Neuronal stem cell (in vitro differentiated cells): Measurements from ENCODE around the gene SIRPD.

Experiments used
- DNase-seq: peaks from one replicate; pipeline ENCODE4 v3.0.0-alpha.2; 2013; ENCODE audit warnings: low spot score
- H2AFZ ChIP-seq: one replicate; pipeline ENCODE4 v1.6.1; 2013; ENCODE audit warnings: mild to moderate bottlenecking, low read length, inconsistent platforms
- H2AK5ac ChIP-seq: 2 replicates; pipeline ENCODE4 v1.6.1; 2013; ENCODE audit warnings: low read depth, mild to moderate bottlenecking, inconsistent platforms, low read length, moderate library complexity, mixed read lengths
- H2BK120ac ChIP-seq: 2 replicates; pipeline ENCODE4 v1.6.1; 2013; ENCODE audit warnings: low read depth, mild to moderate bottlenecking, inconsistent platforms, low read length, moderate library complexity, mixed read lengths
- H2BK12ac ChIP-seq: one replicate; pipeline ENCODE4 v1.6.1; 2013; ENCODE audit warnings: low read length, inconsistent platforms
- H2BK15ac ChIP-seq: 2 replicates; pipeline ENCODE4 v1.6.1; 2013; ENCODE audit warnings: mild to moderate bottlenecking, low read length, inconsistent platforms, mixed read lengths
- H2BK5ac ChIP-seq: one replicate; pipeline ENCODE4 v1.6.1; 2013; ENCODE audit warnings: inconsistent platforms, mild to moderate bottlenecking, low read length, moderate library complexity
- H3K14ac ChIP-seq: one replicate; pipeline ENCODE4 v1.6.1; 2013; ENCODE audit warnings: low read length, inconsistent platforms
- H3K18ac ChIP-seq: 2 replicates; pipeline ENCODE4 v1.6.1; 2013; ENCODE audit warnings: low read length, inconsistent platforms
- H3K23ac ChIP-seq: 2 replicates; pipeline ENCODE4 v1.6.1; 2013; ENCODE audit warnings: low read depth, mild to moderate bottlenecking, mixed read lengths, low read length, inconsistent platforms; ENCODE audit not compliant: poor library complexity
- H3K27ac ChIP-seq: replicated peaks from 3 replicates; pipeline ENCODE4 v1.5.1; 2013; ENCODE audit warnings: low read length, inconsistent platforms
- H3K27me3 ChIP-seq, 3 experiments: 2 replicates each; pipeline ENCODE4 v1.6.1; 2013; ENCODE audit warnings: low read length in 3 of 3, mild to moderate bottlenecking in 2 of 3, inconsistent platforms in 1 of 3, low read depth in 1 of 3, mixed read lengths in 1 of 3, moderate library complexity in 1 of 3; ENCODE audit not compliant: control insufficient read depth in 3 of 3, insufficient read depth in 3 of 3
- H3K36me3 ChIP-seq, 2 donors: replicated peaks in 1 of 2; 2 replicates each; pipeline ENCODE4 v1.6.1; 2013; ENCODE audit warnings: low read length in 2 of 2; ENCODE audit not compliant: control insufficient read depth in 2 of 2, insufficient read depth in 2 of 2
- H3K4ac ChIP-seq: 2 replicates; pipeline ENCODE4 v1.6.1; 2013; ENCODE audit warnings: inconsistent platforms, mild to moderate bottlenecking, low read length, moderate library complexity
- H3K4me1 ChIP-seq, 2 donors: 1 replicate in 1 of 2; 2 replicates in 1 of 2; pipeline ENCODE4 v1.6.1; 2013; ENCODE audit warnings: low read length in 2 of 2, low read depth in 1 of 2; ENCODE audit not compliant: control insufficient read depth in 2 of 2, insufficient read depth in 1 of 2
- H3K4me2 ChIP-seq: one replicate; pipeline ENCODE4 v1.6.1; 2013; ENCODE audit warnings: mild to moderate bottlenecking, low read length, inconsistent platforms; ENCODE audit not compliant: insufficient read depth, poor library complexity, severe bottlenecking
- H3K4me3 ChIP-seq, 2 donors: 2 replicates each; pipeline ENCODE4 v1.5.1; 2013; ENCODE audit warnings: low read length in 2 of 2, mild to moderate bottlenecking in 2 of 2, inconsistent platforms in 1 of 2, moderate library complexity in 1 of 2
- H3K79me1 ChIP-seq: one replicate; pipeline ENCODE4 v1.6.1; 2013; ENCODE audit warnings: low read depth, mild to moderate bottlenecking, inconsistent platforms, low read length, moderate library complexity
- H3K9ac ChIP-seq: one replicate; pipeline ENCODE4 v1.6.1; 2013; ENCODE audit warnings: mild to moderate bottlenecking, low read depth, low read length, inconsistent platforms; ENCODE audit not compliant: poor library complexity
- H3K9me3 ChIP-seq, 2 donors: replicated peaks in 1 of 2; 2 replicates each; pipeline versions ENCODE3 to v1.6.1; 2013; ENCODE audit warnings: low read length in 2 of 2, mild to moderate bottlenecking in 2 of 2, inconsistent platforms in 1 of 2, low read depth in 1 of 2, mixed read lengths in 1 of 2, moderate library complexity in 1 of 2; ENCODE audit not compliant: control insufficient read depth in 2 of 2, insufficient read depth in 1 of 2
- H4K8ac ChIP-seq: one replicate; pipeline ENCODE4 v1.6.1; 2013; ENCODE audit warnings: low read depth, mild to moderate bottlenecking, inconsistent platforms, low read length, moderate library complexity
- H4K91ac ChIP-seq: one replicate; pipeline ENCODE4 v1.6.1; 2013; ENCODE audit warnings: low read length, low read depth, mild to moderate bottlenecking, inconsistent platforms; ENCODE audit not compliant: poor library complexity
- WGBS, 2 donors: extraction: QIAGEN DNeasy Blood & Tissue Kit; methylation state at CpG; one replicate each; pipeline ENCODE4 v1.1.7; 2013; ENCODE audit warnings: missing lambda C conversion rate in 2 of 2, mixed read lengths in 1 of 2; ENCODE audit not compliant: insufficient read length in 2 of 2, insufficient replicate concordance in 1 of 2; ENCODE audit errors: extremely low coverage in 2 of 2; 5-methylcytosine and 5-hydroxymethylcytosine counted together

SIRPD gene

GRCh38 chr20:1507276-1507675 lies 50.2 kb downstream of the SIRPD start:
- Histone ChIP-seq H2BK12ac (no peak overlapping the region), H3K27me3 (peaks cover 0 to 15% (median 0%) of the 10 kb centered on the region in 3 experiments), H3K23ac (no peak overlapping the region), H2AFZ (no peak overlapping the region), H3K4me3 (no peak overlapping the region), H3K79me1 (no peaks in the 10 kb centered on the region), H3K4me2 (no peak overlapping the region), H3K4ac (no peak overlapping the region), H2BK15ac (no peak overlapping the region), H2BK5ac (no peak overlapping the region), H3K4me1 (no peaks in the 10 kb centered on the region), H3K9ac (no peak overlapping the region), H3K36me3 (no peaks in the 10 kb centered on the region), H3K14ac (no peak overlapping the region), H3K27ac (no peak overlapping the region), H3K18ac (no peak overlapping the region), H4K8ac (no peak overlapping the region), H3K9me3 (no peaks in the 10 kb centered on the region), H2BK120ac (no peak overlapping the region), H2AK5ac (no peak overlapping the region), H4K91ac (no peak overlapping the region)
- DNase-seq: no peak
- WGBS, 2 donors: no CpG with 5 or more reads among the region's 3 CpGs

DNA sequence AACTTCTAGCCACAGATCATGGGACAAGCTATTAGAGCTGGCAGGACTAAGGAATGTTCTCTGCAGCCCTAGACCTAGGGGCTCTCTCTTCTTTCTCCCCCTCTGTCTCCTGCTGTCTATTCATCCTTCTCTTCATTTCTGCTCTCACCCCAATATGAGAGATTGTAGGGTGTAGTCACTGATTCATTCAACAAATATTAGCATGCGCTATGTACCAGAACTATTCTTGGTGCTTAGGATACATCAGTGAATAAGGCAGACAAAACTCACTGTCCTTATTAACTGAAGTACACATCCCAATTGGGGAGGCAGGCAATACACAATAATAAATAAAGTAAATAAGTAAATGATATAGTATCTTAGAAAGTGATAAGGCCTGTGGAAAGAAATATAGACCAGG lies 51.6 kb downstream of the SIRPD start:
- Histone ChIP-seq H3K9me3 (no peaks in the 10 kb centered on the region), H3K79me1 (no peaks in the 10 kb centered on the region), H2BK15ac (no peak overlapping the region), H4K8ac (no peak overlapping the region), H3K18ac (no peak overlapping the region), H3K36me3 (no peaks in the 10 kb centered on the region), H3K4me1 (no peaks in the 10 kb centered on the region), H2BK5ac (no peak overlapping the region), H3K27ac (no peak overlapping the region), H3K14ac (no peak overlapping the region), H2BK120ac (no peak overlapping the region), H2AK5ac (no peak overlapping the region), H3K27me3 (peaks cover 0 to 9% (median 0%) of the 10 kb centered on the region in 3 experiments), H2BK12ac (no peak overlapping the region), H3K4ac (no peak overlapping the region), H3K4me3 (no peak overlapping the region), H4K91ac (no peak overlapping the region), H2AFZ (no peak overlapping the region), H3K23ac (no peak overlapping the region), H3K9ac (no peak overlapping the region), H3K4me2 (no peak overlapping the region)
- no peak for DNase-seq
- no CpG with 5 or more reads among the region's 1 CpG for WGBS, 2 donors

DNA sequence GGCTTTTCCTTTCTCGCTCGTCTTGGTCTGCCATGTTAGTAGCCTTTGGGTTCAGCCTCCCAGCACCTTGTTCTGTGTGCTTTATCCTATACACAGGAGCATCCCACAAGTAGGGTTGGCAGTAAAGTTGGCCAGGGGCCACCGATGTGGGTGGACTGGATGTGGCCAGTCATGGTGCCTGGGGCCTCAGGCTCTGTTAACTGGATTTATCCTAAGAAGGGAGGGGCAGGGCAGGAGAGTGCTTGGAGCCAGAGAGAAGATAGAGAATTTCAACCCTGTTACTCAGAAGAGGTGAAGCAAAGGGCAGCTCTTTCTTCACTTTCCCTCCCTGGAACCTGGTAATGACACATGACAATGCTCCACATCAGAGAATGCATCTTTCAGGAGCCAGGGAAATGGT lies 52.1 kb downstream of the SIRPD start:
- WGBS, 2 donors: no CpG with 5 or more reads among the region's 3 CpGs
- H3K18ac ChIP-seq: no peak overlapping the region
- no peak overlapping the region for H2AK5ac ChIP-seq
- no peak overlapping the region for H3K9ac ChIP-seq
- H3K36me3 ChIP-seq: no peaks in the 10 kb centered on the region
- H3K4me2 ChIP-seq: no peak overlapping the region
- H2BK120ac ChIP-seq: no peak overlapping the region
- no peak overlapping the region for H4K8ac ChIP-seq
- H2BK15ac ChIP-seq: no peak overlapping the region
- H3K4ac ChIP-seq: no peak overlapping the region
- H3K14ac ChIP-seq: no peak overlapping the region
- no peak overlapping the region for H3K4me3 ChIP-seq
- H3K23ac ChIP-seq: no peak overlapping the region
- no peaks in the 10 kb centered on the region for H3K9me3 ChIP-seq
- no peak overlapping the region for H2BK5ac ChIP-seq
- no peak overlapping the region for H4K91ac ChIP-seq
- H3K79me1 ChIP-seq: no peaks in the 10 kb centered on the region
- no peak for DNase-seq
- H2BK12ac ChIP-seq: no peak overlapping the region
- H3K27me3 ChIP-seq: peaks cover 0 to 9% (median 0%) of the 10 kb centered on the region in 3 experiments
- H3K4me1 ChIP-seq: no peaks in the 10 kb centered on the region
- no peak overlapping the region for H3K27ac ChIP-seq
- H2AFZ ChIP-seq: no peak overlapping the region

DNA sequence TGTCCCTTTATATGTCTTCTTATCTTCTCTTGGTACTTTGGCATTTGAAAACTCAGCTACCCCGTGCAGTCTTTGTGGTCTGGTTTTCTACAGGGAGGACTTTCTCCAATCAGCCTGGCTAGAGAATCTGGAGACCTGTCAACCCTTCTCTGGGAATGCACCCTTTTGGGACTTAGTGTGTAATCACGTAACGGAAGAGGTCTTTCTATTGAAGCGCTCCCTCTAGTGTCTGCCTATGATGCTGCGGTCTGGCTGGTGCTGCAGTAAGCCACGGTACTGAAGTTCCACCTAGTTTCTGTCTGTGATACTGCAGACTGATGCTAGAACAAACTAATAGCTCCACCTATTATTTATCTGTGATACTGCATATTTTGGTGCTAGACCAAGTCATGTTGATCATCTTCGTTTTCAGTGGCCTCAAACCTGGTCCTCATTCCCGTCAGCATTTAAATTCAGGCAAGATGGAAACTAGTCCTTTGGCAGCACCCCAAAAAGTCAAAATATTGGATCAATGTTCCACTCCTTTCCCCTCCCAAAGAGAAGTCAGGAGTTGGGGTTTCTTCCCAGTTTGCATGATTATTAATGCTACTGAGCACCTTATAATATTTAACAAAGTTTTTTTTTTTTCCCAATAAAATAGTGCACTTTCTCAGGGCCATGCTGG lies 53.8 kb downstream of the SIRPD start:
- no peak overlapping the region for H3K4me2 ChIP-seq
- H2BK5ac ChIP-seq: no peak overlapping the region
- H2BK120ac ChIP-seq: no peak overlapping the region
- no peaks in the 10 kb centered on the region for H3K36me3 ChIP-seq
- H3K14ac ChIP-seq: no peak overlapping the region
- H2BK15ac ChIP-seq: no peak overlapping the region
- no peak overlapping the region for H4K91ac ChIP-seq
- H3K23ac ChIP-seq: no peak overlapping the region
- no peak overlapping the region for H3K4me3 ChIP-seq
- no peak overlapping the region for H2AFZ ChIP-seq
- no CpG with 5 or more reads among the region's 8 CpGs for WGBS, 2 donors
- H3K27ac ChIP-seq: no peak overlapping the region
- H3K4me1 ChIP-seq: no peaks in the 10 kb centered on the region
- no peak overlapping the region for H3K9ac ChIP-seq
- H3K18ac ChIP-seq: no peak overlapping the region
- peak; percentile 50 for DNase-seq
- no peak overlapping the region for H3K4ac ChIP-seq
- peaks cover 0 to 9% (median 0%) of the 10 kb centered on the region in 3 experiments for H3K27me3 ChIP-seq
- H3K9me3 ChIP-seq: no peaks in the 10 kb centered on the region
- no peak overlapping the region for H2BK12ac ChIP-seq
- H2AK5ac ChIP-seq: no peak overlapping the region
- no peaks in the 10 kb centered on the region for H3K79me1 ChIP-seq
- H4K8ac ChIP-seq: no peak overlapping the region
